Measurements from ENCODE around the gene RUFY3. TPM values are rescaled to one million over a fixed set of nuclear protein-coding genes. Genes with fewer than 3 reads are reported as not detected.

Gene RUFY3
- total and polyA plus RNA-seq, 9 of the 15 experiments (the other 6 are each of a cell fraction or from before 2014, with no cell fraction given): 4.2 to 31.1 (median 21.5) TPM

- no peak for TF ChIP-seq COPS2 (conservative IDR thresholded peaks at IDR 0.05)
- TF ChIP-seq NR2F6 (CRISPR knock-in tag; IDR thresholded peaks at IDR 0.05): no peak
- TF ChIP-seq RNF2 (IDR thresholded peaks at IDR 0.05): peak; percentile 61; the same call in 1 of the 2 replicates
- no peak for TF ChIP-seq BRF2 (IDR thresholded peaks at IDR 0.05; ENCODE audit: borderline replicate concordance, insufficient read depth, insufficient read length)
- TF ChIP-seq E2F4 (CRISPR knock-in tag; IDR thresholded peaks at IDR 0.05; ENCODE audit: low read depth): no peak
- TF ChIP-seq ZNF644 (tag; IDR thresholded peaks at IDR 0.05; ENCODE audit: low read depth): no peak
- TF ChIP-seq SMAD3 (CRISPR knock-in tag; conservative IDR thresholded peaks at IDR 0.05): no peak
- TF ChIP-seq MBD2 (IDR thresholded peaks at IDR 0.05; ENCODE audit: borderline replicate concordance, low read depth): no peak
- no peak for TF ChIP-seq POLR2AphosphoS5 (IDR thresholded peaks at IDR 0.05; ENCODE audit: control insufficient read depth, insufficient read depth, low read depth, low read length)
- TF ChIP-seq FOXJ3 (CRISPR knock-in tag; IDR thresholded peaks at IDR 0.05): no peak
- TF ChIP-seq PREB (CRISPR knock-in tag; IDR thresholded peaks at IDR 0.05): no peak
- TF ChIP-seq ZNF316 (IDR thresholded peaks at IDR 0.05): no peak
- no peak for TF ChIP-seq ATF4 (CRISPR knock-in tag; IDR thresholded peaks at IDR 0.05)
- no peak for TF ChIP-seq ZNF263 (CRISPR knock-in tag; IDR thresholded peaks at IDR 0.05; ENCODE audit: borderline replicate concordance)
- TF ChIP-seq HNRNPL (IDR thresholded peaks at IDR 0.05; ENCODE audit: low read depth, low read length): 0 out of 2 replicates have a peak, but pooled peaks have one; percentile 37
- TF ChIP-seq HDGF (IDR thresholded peaks at IDR 0.05): no peak
- no peak for TF ChIP-seq DLX4 (CRISPR knock-in tag; IDR thresholded peaks at IDR 0.05)
- TF ChIP-seq SMC3 (conservative IDR thresholded peaks at IDR 0.05; ENCODE audit: insufficient read depth, low read depth, low read length): no peak
- 0 out of 2 replicates have a peak, but pooled peaks have one; percentile 13 for TF ChIP-seq NR2C2 (CRISPR knock-in tag; IDR thresholded peaks at IDR 0.05)
- TF ChIP-seq NR2C2 (tag; IDR thresholded peaks at IDR 0.05): peak; percentile 64; the same call in 1 of the 2 replicates
- no peak for TF ChIP-seq GABPB2 (CRISPR knock-in tag; conservative IDR thresholded peaks at IDR 0.05)
- peak; percentile 74 for TF ChIP-seq HMBOX1 (IDR thresholded peaks at IDR 0.05)
Measured at GRCh38 chr4:70705183-70706043, 16.4 kb upstream of the RUFY3 start (continued).

Data from K562 (cell line).